ENCODE data around the gene GLS2.

GLS2 gene

GRCh38 chr12:56487448-56488040 is 417 bp downstream of the GLS2 start:
- Histone ChIP-seq H3K4ac (ENCODE audit: low read depth, low read length) (no peak overlapping the region), H3K4me3 (ENCODE audit: low read length) (peak overlapping the region; percentile 8), H3K79me1 (ENCODE audit: low read length) (no peaks in the 10 kb centered on the region), H3K36me3 (ENCODE audit: control insufficient read depth, insufficient read depth, low read length) (no peaks in the 10 kb centered on the region), H3K9ac (ENCODE audit: low read length) (peak overlapping the region; percentile 48), H3K56ac (ENCODE audit: low read length) (peak overlapping the region; percentile 65), H2BK15ac (replicated peaks; ENCODE audit: low read depth) (no peak overlapping the region), H4K5ac (ENCODE audit: low read length) (no peak overlapping the region), H2BK5ac (ENCODE audit: low read length) (no peak overlapping the region), H3K79me2 (ENCODE audit: control insufficient read depth, insufficient read depth, low read length) (no peaks in the 10 kb centered on the region), H3K4me2 (ENCODE audit: low read length) (peak overlapping the region; percentile 83), H3K18ac (ENCODE audit: low read length) (no peak overlapping the region), H3K27ac (ENCODE audit: low read depth, low read length) (no peak overlapping the region), H3K4me1 (ENCODE audit: control insufficient read depth, low read depth, low read length) (no peaks in the 10 kb centered on the region), H4K8ac (ENCODE audit: low read depth, low read length) (no peak overlapping the region), H3K27me3 (ENCODE audit: insufficient read depth, low read length, poor library complexity) (peaks cover 16% of the 10 kb centered on the region), H2AK5ac (ENCODE audit: low read length) (no peak overlapping the region), H3K23ac (ENCODE audit: low read length) (no peak overlapping the region), H2BK120ac (ENCODE audit: low read depth, low read length) (no peak overlapping the region)
- peak; percentile 58 for DNase-seq
- WGBS (ENCODE audit: extremely low coverage, insufficient coverage, low lambda C conversion rate), result no CpG with 5 or more reads among the region's 44 CpGs

- Histone ChIP-seq H3K23ac (ENCODE audit: low read length) (no peak overlapping the region), H3K18ac (ENCODE audit: low read length) (no peak overlapping the region), H3K79me2 (ENCODE audit: control insufficient read depth, insufficient read depth, low read length) (no peaks in the 10 kb centered on the region), H3K56ac (ENCODE audit: low read length) (no peak overlapping the region), H3K4ac (ENCODE audit: low read depth, low read length) (no peak overlapping the region), H3K4me3 (ENCODE audit: low read length) (no peak overlapping the region), H4K8ac (ENCODE audit: low read depth, low read length) (no peak overlapping the region), H4K5ac (ENCODE audit: low read length) (no peak overlapping the region), H3K79me1 (ENCODE audit: low read length) (no peaks in the 10 kb centered on the region), H3K36me3 (ENCODE audit: control insufficient read depth, insufficient read depth, low read length) (no peaks in the 10 kb centered on the region), H2BK120ac (ENCODE audit: low read depth, low read length) (no peak overlapping the region), H3K27me3 (ENCODE audit: insufficient read depth, low read length, poor library complexity) (peaks cover 15% of the 10 kb centered on the region), H3K4me1 (ENCODE audit: control insufficient read depth, low read depth, low read length) (no peaks in the 10 kb centered on the region), H2BK5ac (ENCODE audit: low read length) (no peak overlapping the region), H2BK15ac (replicated peaks; ENCODE audit: low read depth) (no peak overlapping the region), H3K9ac (ENCODE audit: low read length) (no peak overlapping the region), H3K4me2 (ENCODE audit: low read length) (no peak overlapping the region), H3K27ac (ENCODE audit: low read depth, low read length) (no peak overlapping the region), H2AK5ac (ENCODE audit: low read length) (no peak overlapping the region)
- WGBS (ENCODE audit: extremely low coverage, insufficient coverage, low lambda C conversion rate), result no CpG with 5 or more reads among the region's 12 CpGs
- DNase-seq, result no peak
Observed at GRCh38 chr12:56486694-56487093, 1.3 kb downstream of the GLS2 start.

DNA sequence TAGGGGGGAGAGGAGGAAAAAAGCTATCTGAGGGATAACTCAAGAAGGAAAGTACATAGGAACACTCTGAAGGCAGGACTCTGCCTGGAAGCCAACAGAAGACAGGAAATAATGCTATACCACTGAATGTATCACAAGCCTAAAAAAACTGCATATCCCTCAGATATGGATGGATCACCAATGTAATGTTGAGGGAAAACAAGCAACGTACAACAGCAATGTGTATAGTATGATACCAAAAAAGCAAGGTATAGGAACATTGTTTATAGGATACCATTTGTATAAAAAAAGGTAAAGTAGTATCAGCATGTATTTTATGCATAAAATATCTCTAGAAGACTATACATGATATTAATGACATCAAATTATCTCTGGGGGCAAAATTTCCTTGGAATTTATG is 3.4 kb downstream of the GLS2 start:
- no peak overlapping the region for H3K4me3 ChIP-seq (ENCODE audit: low read length)
- H2BK15ac ChIP-seq (replicated peaks; ENCODE audit: low read depth), result no peak overlapping the region
- no peak overlapping the region for H3K4me2 ChIP-seq (ENCODE audit: low read length)
- no peaks in the 10 kb centered on the region for H3K79me2 ChIP-seq (ENCODE audit: control insufficient read depth, insufficient read depth, low read length)
- H2AK5ac ChIP-seq (ENCODE audit: low read length), result no peak overlapping the region
- H3K9ac ChIP-seq (ENCODE audit: low read length), result no peak overlapping the region
- no peaks in the 10 kb centered on the region for H3K79me1 ChIP-seq (ENCODE audit: low read length)
- H3K4ac ChIP-seq (ENCODE audit: low read depth, low read length), result no peak overlapping the region
- H3K27ac ChIP-seq (ENCODE audit: low read depth, low read length), result no peak overlapping the region
- H3K23ac ChIP-seq (ENCODE audit: low read length), result no peak overlapping the region
- H2BK120ac ChIP-seq (ENCODE audit: low read depth, low read length), result no peak overlapping the region
- no peak overlapping the region for H3K18ac ChIP-seq (ENCODE audit: low read length)
- no peak for DNase-seq
- peaks cover 12% of the 10 kb centered on the region for H3K27me3 ChIP-seq (ENCODE audit: insufficient read depth, low read length, poor library complexity)
- no CpG with 5 or more reads among the region's 1 CpG for WGBS (ENCODE audit: extremely low coverage, insufficient coverage, low lambda C conversion rate)
- H2BK5ac ChIP-seq (ENCODE audit: low read length), result no peak overlapping the region
- no peak overlapping the region for H3K56ac ChIP-seq (ENCODE audit: low read length)
- no peaks in the 10 kb centered on the region for H3K4me1 ChIP-seq (ENCODE audit: control insufficient read depth, low read depth, low read length)
- H4K5ac ChIP-seq (ENCODE audit: low read length), result no peak overlapping the region
- H3K36me3 ChIP-seq (ENCODE audit: control insufficient read depth, insufficient read depth, low read length), result no peaks in the 10 kb centered on the region
- H4K8ac ChIP-seq (ENCODE audit: low read depth, low read length), result no peak overlapping the region

DNA sequence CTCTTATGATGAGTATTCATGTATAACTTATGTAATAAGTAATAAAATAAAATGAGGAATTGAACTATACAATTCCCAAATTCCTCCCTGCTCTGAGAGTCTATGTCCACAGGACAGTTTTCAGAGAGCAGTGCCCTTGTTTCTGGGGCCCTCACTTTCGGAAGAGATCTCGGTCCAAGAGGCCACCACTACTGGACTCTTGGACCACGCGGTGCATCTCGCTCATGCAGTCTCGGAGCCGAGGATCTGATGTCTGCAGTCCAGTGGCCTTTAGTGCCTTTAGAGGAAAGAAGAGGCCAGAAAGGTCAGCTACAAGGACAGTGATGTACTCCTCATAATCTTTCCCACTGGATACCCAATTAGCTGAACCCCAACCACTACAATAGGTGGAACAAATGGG is 8.3 kb downstream of the GLS2 start:
- WGBS (ENCODE audit: extremely low coverage, insufficient coverage, low lambda C conversion rate), result no CpG with 5 or more reads among the region's 7 CpGs
- Histone ChIP-seq H4K8ac (ENCODE audit: low read depth, low read length) (no peak overlapping the region), H3K9ac (ENCODE audit: low read length) (no peak overlapping the region), H2BK15ac (replicated peaks; ENCODE audit: low read depth) (no peak overlapping the region), H3K4me1 (ENCODE audit: control insufficient read depth, low read depth, low read length) (no peaks in the 10 kb centered on the region), H3K27ac (ENCODE audit: low read depth, low read length) (no peak overlapping the region), H3K23ac (ENCODE audit: low read length) (no peak overlapping the region), H3K56ac (ENCODE audit: low read length) (no peak overlapping the region), H3K4ac (ENCODE audit: low read depth, low read length) (no peak overlapping the region), H3K4me2 (ENCODE audit: low read length) (no peak overlapping the region), H2AK5ac (ENCODE audit: low read length) (no peak overlapping the region), H2BK120ac (ENCODE audit: low read depth, low read length) (no peak overlapping the region), H3K79me2 (ENCODE audit: control insufficient read depth, insufficient read depth, low read length) (no peaks in the 10 kb centered on the region), H3K27me3 (ENCODE audit: insufficient read depth, low read length, poor library complexity) (no peaks in the 10 kb centered on the region), H3K79me1 (ENCODE audit: low read length) (no peaks in the 10 kb centered on the region), H3K36me3 (ENCODE audit: control insufficient read depth, insufficient read depth, low read length) (no peaks in the 10 kb centered on the region), H2BK5ac (ENCODE audit: low read length) (no peak overlapping the region), H3K4me3 (ENCODE audit: low read length) (no peak overlapping the region), H3K18ac (ENCODE audit: low read length) (no peak overlapping the region), H4K5ac (ENCODE audit: low read length) (no peak overlapping the region)
- no peak for DNase-seq

DNA sequence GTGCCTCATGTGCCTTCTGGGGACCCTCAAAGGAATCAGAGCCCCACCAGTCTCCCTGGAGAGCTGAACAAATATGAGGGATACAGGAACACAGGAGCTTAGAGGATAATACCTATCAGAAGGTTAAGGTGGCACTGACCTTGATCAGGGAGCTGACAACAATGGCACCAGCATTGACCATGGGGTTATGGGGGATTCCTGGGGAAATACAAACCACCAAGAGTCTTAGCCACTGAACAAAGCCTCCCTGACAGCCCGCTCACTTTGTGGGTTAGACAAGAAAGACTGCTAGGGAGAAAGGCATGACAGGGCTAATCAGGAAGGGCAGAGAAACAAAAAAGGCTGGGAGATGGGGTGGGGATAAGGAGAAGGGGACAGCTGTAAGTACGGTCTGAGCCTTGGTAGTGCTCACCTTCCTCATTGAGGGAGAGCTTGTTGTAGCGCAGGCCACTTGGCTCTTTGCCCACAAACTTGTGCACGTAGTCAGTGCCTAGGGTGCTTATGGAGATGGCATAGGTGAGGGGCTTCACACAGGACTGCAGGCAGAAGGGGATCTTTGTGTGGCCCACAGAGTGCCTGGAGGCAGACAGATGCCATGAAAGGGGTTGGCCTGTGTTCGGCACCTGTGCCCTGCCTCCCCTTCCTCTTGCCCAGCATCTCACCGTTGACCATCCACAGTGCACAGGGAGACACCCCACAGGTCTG is 10.3 kb downstream of the GLS2 start:
- Histone ChIP-seq H2BK5ac (ENCODE audit: low read length) (no peak overlapping the region), H2BK15ac (replicated peaks; ENCODE audit: low read depth) (no peak overlapping the region), H2BK120ac (ENCODE audit: low read depth, low read length) (no peak overlapping the region), H3K27me3 (ENCODE audit: insufficient read depth, low read length, poor library complexity) (no peaks in the 10 kb centered on the region), H4K5ac (ENCODE audit: low read length) (no peak overlapping the region), H3K36me3 (ENCODE audit: control insufficient read depth, insufficient read depth, low read length) (no peaks in the 10 kb centered on the region), H3K27ac (ENCODE audit: low read depth, low read length) (no peak overlapping the region), H3K18ac (ENCODE audit: low read length) (no peak overlapping the region), H3K23ac (ENCODE audit: low read length) (peak overlapping the region; percentile 66), H2AK5ac (ENCODE audit: low read length) (no peak overlapping the region), H3K4ac (ENCODE audit: low read depth, low read length) (no peak overlapping the region), H3K9ac (ENCODE audit: low read length) (no peak overlapping the region), H3K79me1 (ENCODE audit: low read length) (no peaks in the 10 kb centered on the region), H3K56ac (ENCODE audit: low read length) (no peak overlapping the region), H3K79me2 (ENCODE audit: control insufficient read depth, insufficient read depth, low read length) (no peaks in the 10 kb centered on the region), H3K4me1 (ENCODE audit: control insufficient read depth, low read depth, low read length) (no peaks in the 10 kb centered on the region), H4K8ac (ENCODE audit: low read depth, low read length) (no peak overlapping the region), H3K4me3 (ENCODE audit: low read length) (no peak overlapping the region), H3K4me2 (ENCODE audit: low read length) (no peak overlapping the region)
- WGBS (ENCODE audit: extremely low coverage, insufficient coverage, low lambda C conversion rate), result no CpG with 5 or more reads among the region's 6 CpGs
- no peak for DNase-seq
